Measurements from ENCODE around the gene CNOT11. TPM values are rescaled to one million over a fixed set of nuclear protein-coding genes. Genes with fewer than 3 reads are reported as not detected.

Gene CNOT11
- total and polyA plus RNA-seq, 2 of the 4 experiments (the other 2 are of a cell fraction): 36.4 to 55.8 TPM

DNA sequence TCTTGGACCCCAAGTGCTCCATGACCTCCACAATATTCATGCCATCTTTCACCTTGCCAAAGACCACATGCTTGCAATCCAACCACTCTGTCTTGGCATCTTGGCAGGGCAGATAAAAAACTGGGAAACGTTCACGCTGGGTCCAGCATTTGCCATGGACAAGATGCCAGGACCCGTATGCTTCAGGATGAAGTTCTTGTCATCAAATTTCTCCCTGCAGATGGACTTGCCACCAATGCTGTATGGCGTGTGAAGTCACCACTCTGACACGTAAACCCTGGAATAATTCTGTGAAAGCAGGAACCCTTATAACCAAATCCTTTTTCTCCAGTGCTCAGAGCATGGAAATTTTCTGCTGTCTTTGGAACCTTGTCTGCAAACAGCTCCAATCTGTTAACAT, 21.5 kb downstream of the CNOT11 start:
- Histone ChIP-seq H3K27ac (ENCODE audit: insufficient read depth, low read length) (no peak overlapping the region), H3K4me2 (ENCODE audit: low read depth, low read length) (no peak overlapping the region), H3K18ac (ENCODE audit: low read depth, low read length) (no peak overlapping the region), H3K79me1 (ENCODE audit: low read depth in 1 of 2, low read length in 2 of 2) (peaks cover 2 to 20% of the 10 kb centered on the region in 2 experiments; a peak in 3 of 4 replicates), H2BK120ac (ENCODE audit: low read depth, low read length) (no peak overlapping the region), H4K8ac (ENCODE audit: low read depth in 2 of 2, low read length in 2 of 2) (no peak overlapping the region), H3K56ac (ENCODE audit: extremely low read depth, insufficient read depth, low read length) (no peak overlapping the region), H3K36me3 (ENCODE audit: control insufficient read depth, insufficient read depth, low read length) (peaks cover 32% of the 10 kb centered on the region), H3K9ac (ENCODE audit: low read depth, low read length) (no peak overlapping the region), H3K23ac (ENCODE audit: low read depth, low read length) (no peak overlapping the region), H2AK9ac (replicated peaks; ENCODE audit: low read depth, low read length, poor library complexity) (no peak overlapping the region), H2BK5ac (ENCODE audit: low read depth, low read length, poor library complexity, severe bottlenecking) (no peak overlapping the region), H3K9me1 (ENCODE audit: insufficient read depth, low read length) (peaks cover 3% of the 10 kb centered on the region; the same call in 1 of the 2 replicates), H3K9me3 (ENCODE audit: control insufficient read depth, insufficient read depth, low read length) (no peaks in the 10 kb centered on the region), H3K14ac (replicated peaks; ENCODE audit: low read depth, low read length) (no peak overlapping the region), H2AK5ac (ENCODE audit: low read depth, low read length) (no peak overlapping the region), H2BK20ac (ENCODE audit: low read depth, low read length) (no peak overlapping the region), H3K27me3 (ENCODE audit: control insufficient read depth, insufficient read depth, low read length) (no peaks in the 10 kb centered on the region), H2AFZ (replicated peaks; ENCODE audit: low read length, poor library complexity) (no peak overlapping the region), H3K4ac (ENCODE audit: low read depth, low read length) (no peak overlapping the region), H4K5ac (ENCODE audit: low read depth, low read length) (no peak overlapping the region), H4K91ac (ENCODE audit: insufficient read depth, low read depth, low read length) (no peak overlapping the region), H3K4me1 (ENCODE audit: control insufficient read depth, insufficient read depth, low read length) (no peaks in the 10 kb centered on the region), H4K20me1 (ENCODE audit: insufficient read depth, low read length) (no peaks in the 10 kb centered on the region), H3K4me3 (ENCODE audit: insufficient read depth, low read depth, low read length) (no peak overlapping the region), H2BK15ac (ENCODE audit: low read depth, low read length) (no peak overlapping the region)
- in situ Hi-C loops (cut with MboI; ENCODE audit: low sequenced_read_pairs) (no loop called here), dilution Hi-C loops (cut with HindIII; ENCODE audit: low sequenced_read_pairs, unreplicated experiment) (no loop called here), intact Hi-C loops (cut with micrococcal nuclease) (no loop called here)
- TF ChIP-seq RFX5 (IDR thresholded peaks at IDR 0.05; ENCODE audit: low read depth, low read length) (no peak), CHD1 (IDR thresholded peaks at IDR 0.05; ENCODE audit: low read depth, low read length) (no peak), FOS (IDR thresholded peaks at IDR 0.05; ENCODE audit: low read depth, low read length) (no peak), CEBPB (IDR thresholded peaks at IDR 0.05; ENCODE audit: low read depth, low read length) (no peak), MAFK (IDR thresholded peaks at IDR 0.05; ENCODE audit: low read depth, low read length) (no peak), NFE2L2 (IDR thresholded peaks at IDR 0.05; ENCODE audit: low read depth, low read length) (no peak), BHLHE40 (IDR thresholded peaks at IDR 0.05; ENCODE audit: low read depth, low read length) (no peak), MXI1 (IDR thresholded peaks at IDR 0.05; ENCODE audit: borderline replicate concordance, low read depth, low read length) (no peak), SMC3 (IDR thresholded peaks at IDR 0.05; ENCODE audit: low read depth, low read length) (no peak), RCOR1 (IDR thresholded peaks at IDR 0.05; ENCODE audit: insufficient replicate concordance, low read length) (no peak), RAD21 (IDR thresholded peaks at IDR 0.05; ENCODE audit: low read length) (no peak)
- TF ChIP-seq, protein P1, sequence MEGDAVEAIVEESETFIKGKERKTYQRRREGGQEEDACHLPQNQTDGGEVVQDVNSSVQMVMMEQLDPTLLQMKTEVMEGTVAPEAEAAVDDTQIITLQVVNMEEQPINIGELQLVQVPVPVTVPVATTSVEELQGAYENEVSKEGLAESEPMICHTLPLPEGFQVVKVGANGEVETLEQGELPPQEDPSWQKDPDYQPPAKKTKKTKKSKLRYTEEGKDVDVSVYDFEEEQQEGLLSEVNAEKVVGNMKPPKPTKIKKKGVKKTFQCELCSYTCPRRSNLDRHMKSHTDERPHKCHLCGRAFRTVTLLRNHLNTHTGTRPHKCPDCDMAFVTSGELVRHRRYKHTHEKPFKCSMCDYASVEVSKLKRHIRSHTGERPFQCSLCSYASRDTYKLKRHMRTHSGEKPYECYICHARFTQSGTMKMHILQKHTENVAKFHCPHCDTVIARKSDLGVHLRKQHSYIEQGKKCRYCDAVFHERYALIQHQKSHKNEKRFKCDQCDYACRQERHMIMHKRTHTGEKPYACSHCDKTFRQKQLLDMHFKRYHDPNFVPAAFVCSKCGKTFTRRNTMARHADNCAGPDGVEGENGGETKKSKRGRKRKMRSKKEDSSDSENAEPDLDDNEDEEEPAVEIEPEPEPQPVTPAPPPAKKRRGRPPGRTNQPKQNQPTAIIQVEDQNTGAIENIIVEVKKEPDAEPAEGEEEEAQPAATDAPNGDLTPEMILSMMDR (conservative IDR thresholded peaks at IDR 0.05; ENCODE audit: low read depth, low read length): no peak
- TF ChIP-seq, protein P2, sequence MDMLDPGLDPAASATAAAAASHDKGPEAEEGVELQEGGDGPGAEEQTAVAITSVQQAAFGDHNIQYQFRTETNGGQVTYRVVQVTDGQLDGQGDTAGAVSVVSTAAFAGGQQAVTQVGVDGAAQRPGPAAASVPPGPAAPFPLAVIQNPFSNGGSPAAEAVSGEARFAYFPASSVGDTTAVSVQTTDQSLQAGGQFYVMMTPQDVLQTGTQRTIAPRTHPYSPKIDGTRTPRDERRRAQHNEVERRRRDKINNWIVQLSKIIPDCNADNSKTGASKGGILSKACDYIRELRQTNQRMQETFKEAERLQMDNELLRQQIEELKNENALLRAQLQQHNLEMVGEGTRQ (IDR thresholded peaks at IDR 0.05; ENCODE audit: low read depth, low read length): no peak
- TF ChIP-seq, protein P3, sequence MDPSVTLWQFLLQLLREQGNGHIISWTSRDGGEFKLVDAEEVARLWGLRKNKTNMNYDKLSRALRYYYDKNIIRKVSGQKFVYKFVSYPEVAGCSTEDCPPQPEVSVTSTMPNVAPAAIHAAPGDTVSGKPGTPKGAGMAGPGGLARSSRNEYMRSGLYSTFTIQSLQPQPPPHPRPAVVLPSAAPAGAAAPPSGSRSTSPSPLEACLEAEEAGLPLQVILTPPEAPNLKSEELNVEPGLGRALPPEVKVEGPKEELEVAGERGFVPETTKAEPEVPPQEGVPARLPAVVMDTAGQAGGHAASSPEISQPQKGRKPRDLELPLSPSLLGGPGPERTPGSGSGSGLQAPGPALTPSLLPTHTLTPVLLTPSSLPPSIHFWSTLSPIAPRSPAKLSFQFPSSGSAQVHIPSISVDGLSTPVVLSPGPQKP (IDR thresholded peaks at IDR 0.05; ENCODE audit: borderline replicate concordance, low read depth, low read length): no peak
- 100% methylated on average over 2 of the region's 5 CpGs; no CpG with 5 or more reads in 1 of the 2 experiments for WGBS, 2 experiments (ENCODE audit: extremely low coverage in 2 of 2, insufficient read length in 1 of 2)
- ChIA-PET POLR2A (ENCODE audit: unreplicated experiment) (no interaction called here), CTCF (no interaction called here)
- no TSS peak for BruUV-seq (replicated peaks)
- DNase-seq (no peak), ATAC-seq (ENCODE audit: low read depth) (no peak)
